Right cardiac atrium (tissue), 5 donors: ENCODE results near the gene ATP4A. TPM values are rescaled to one million over a fixed set of nuclear protein-coding genes. Genes with fewer than 3 reads are reported as not detected.

Experiments
- ATAC-seq, 2 donors: fragments of 200-7000 bp; cut with Tn5 transposase; one replicate each; pipeline versions ENCODE4 v1.8.0 to v1.9.1; 2020; ENCODE audit warnings: moderate library complexity in 2 of 2, mild to moderate bottlenecking in 1 of 2
- DNase-seq, 3 donors: peaks; one replicate each; pipeline ENCODE4 v3.0.0-alpha.2; 2020
- H3K27ac ChIP-seq: one replicate; pipeline ENCODE4 v1.5.1; 2013; ENCODE audit warnings: mild to moderate bottlenecking, low read length, control low read depth, moderate library complexity
- H3K27me3 ChIP-seq: one replicate; pipeline ENCODE4 v1.6.1; 2013; ENCODE audit not compliant: control insufficient read depth, insufficient read depth
- H3K4me1 ChIP-seq: one replicate; pipeline ENCODE4 v1.6.1; 2013; ENCODE audit warnings: low read length; ENCODE audit not compliant: control insufficient read depth, insufficient read depth
- H3K4me3 ChIP-seq: one replicate; pipeline ENCODE4 v1.5.1; 2013; ENCODE audit warnings: low read length, control low read depth
- H3K9me3 ChIP-seq: one replicate; pipeline ENCODE4 v1.6.1; 2013; ENCODE audit warnings: low read length; ENCODE audit not compliant: control insufficient read depth
- WGBS: extraction: QIAGEN DNeasy Blood & Tissue Kit; methylation state at CpG from one replicate; pipeline ENCODE4 v1.1.7; 2013; 5-methylcytosine and 5-hydroxymethylcytosine counted together
- intact Hi-C, 4 donors: fragments of 100-400 bp; cut with DNase I; formaldehyde crosslinking; loops; one replicate each; pipeline versions ENCODE4 v1.11.0 to v1.14.0; 2022 to 2023
- polyA plus RNA-seq: library from polyadenylated mRNA; stranded (reverse); fragments of 200-250 nt; gene quantifications from one replicate; pipeline ENCODE4 v1.2.3, GENCODE V29; 2013
- total RNA-seq, 4 donors: library from RNA; stranded (reverse); fragmentation: NEBNext Ultra II Directional; extraction: Animal tissue kit (Norgen Biotek cat#: 25700); gene quantifications; one replicate each; pipeline ENCODE4 v1.2.1, GENCODE V29; 2021
- donor health status: healthy with polysubstance abuse.
- donor health status: DM: no; HTN: yes; CAD: no.
- donor health status: DM: no; HTN: no; CAD: no.
- donor health status: DM: no; HTN: yes; CAD: no; lungs with severe emphysema.
- donor health status: DM: yes; HTN: yes; CAD: no.

ATP4A gene
- total and polyA plus RNA-seq, 5 donors, result not detected

DNA sequence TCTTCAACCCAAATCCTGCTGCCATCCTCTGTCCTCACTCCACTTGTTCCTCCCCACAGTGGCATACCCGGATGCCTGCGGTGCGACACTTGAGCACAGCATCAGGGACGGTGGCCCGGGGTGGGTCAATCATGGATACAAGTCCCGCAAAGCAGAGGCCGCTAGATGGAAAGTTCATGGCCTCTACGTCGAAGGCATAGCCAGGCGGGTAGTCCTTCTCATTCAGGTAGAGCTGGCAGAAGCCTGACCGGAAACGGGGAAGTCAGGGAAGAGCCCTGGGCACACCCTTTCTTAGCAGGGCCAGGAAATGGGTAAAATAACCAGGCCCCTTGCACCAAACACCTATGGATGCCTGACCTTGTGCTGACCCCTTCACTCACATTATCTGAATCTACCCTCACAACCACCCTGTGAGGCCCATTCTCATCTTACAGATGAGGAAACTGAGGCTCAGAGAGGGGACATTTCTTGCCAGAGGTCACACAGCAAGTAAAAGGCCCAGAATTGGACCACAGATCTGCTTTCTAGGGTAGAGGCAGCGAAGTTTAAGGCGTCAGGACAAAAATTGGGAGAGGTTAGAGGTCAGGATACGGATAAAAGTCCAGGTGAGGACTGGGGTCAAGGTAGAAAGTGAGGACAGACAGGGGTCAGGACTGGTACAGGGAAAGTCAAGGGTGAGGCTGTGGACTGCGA is 6.5 kb downstream of the ATP4A start:
- 79% methylated on average over 16 of the region's 16 CpGs for WGBS
- intact Hi-C loops, result no loop called here
- peak in 1 of 3 donors; percentile 37 for DNase-seq
- Histone ChIP-seq H3K4me3 (no peak overlapping the region), H3K27ac (no peak overlapping the region), H3K27me3 (no peaks in the 10 kb centered on the region), H3K4me1 (no peaks in the 10 kb centered on the region), H3K9me3 (no peaks in the 10 kb centered on the region)
- no peak for ATAC-seq

DNA sequence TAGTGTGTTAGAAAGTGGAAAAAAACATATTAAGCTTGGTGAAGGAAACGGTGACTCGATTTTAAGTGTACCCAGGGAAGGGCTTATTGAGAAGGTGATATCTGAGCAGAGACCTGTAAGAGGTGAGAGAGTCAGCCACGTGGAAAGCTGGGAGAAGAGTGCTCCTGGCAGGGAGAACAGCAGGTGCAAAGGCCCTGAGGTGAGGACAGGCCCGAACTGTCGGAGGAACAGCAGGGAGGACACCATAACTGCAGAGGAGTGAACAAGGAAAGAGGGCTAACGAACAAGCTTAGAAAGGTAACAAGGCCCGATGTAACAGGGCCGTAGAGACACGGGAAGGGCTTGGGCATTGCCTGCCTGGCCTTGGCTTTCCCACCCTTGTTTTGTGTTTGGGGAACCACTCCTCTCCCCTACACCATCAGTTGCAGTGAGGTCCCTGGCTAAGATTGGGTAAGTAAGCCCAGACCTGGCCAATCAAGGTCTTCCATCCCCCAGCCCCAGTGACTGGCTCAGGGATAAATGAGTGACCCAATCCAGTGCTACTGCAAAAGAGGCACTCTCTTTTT is 7.3 kb downstream of the ATP4A start:
- peak in 1 of 3 donors; percentile 12 for DNase-seq
- Histone ChIP-seq H3K27me3 (no peaks in the 10 kb centered on the region), H3K4me3 (no peak overlapping the region), H3K27ac (no peak overlapping the region), H3K9me3 (no peaks in the 10 kb centered on the region), H3K4me1 (no peaks in the 10 kb centered on the region)
- ATAC-seq, result no peak
- WGBS, result 85% methylated on average over 9 of the region's 9 CpGs
- intact Hi-C loops, result no loop called here

DNA sequence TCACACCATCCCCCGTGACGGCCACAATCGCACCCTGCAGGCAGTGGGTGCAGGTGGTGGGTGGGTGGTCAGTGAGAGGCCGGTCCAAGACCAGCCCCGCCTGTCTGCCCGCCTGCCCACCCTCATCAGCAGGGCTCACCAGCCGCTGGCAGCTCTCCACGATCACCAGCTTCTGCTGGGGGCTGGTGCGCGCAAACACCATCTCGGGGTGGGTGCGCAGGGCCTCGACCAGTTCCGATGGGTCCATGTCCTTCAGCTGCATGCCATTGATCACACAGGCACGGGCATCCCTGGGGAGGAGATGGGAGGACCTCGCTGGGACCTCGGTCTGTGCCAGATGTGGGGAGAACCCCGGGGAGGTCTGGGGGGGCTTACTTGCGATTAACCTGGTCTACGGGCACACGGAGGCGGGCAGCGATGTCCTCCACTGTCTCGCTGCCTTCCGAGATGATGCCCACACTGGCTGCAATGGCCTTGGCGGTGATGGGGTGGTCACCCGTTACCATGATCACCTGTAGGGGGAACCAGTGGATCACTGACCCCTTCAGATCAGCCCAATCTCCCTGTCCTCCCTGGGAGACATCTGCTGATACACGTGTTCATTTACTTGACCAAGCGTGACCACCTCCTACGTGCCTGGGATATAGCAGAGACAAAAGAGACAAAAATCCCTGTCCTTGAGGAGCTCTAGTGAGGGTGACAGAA is 8.0 kb downstream of the ATP4A start:
- Histone ChIP-seq H3K4me3 (no peak overlapping the region), H3K4me1 (no peaks in the 10 kb centered on the region), H3K27ac (no peak overlapping the region), H3K9me3 (no peaks in the 10 kb centered on the region), H3K27me3 (no peaks in the 10 kb centered on the region)
- WGBS, result 65% methylated on average over 30 of the region's 30 CpGs
- ATAC-seq (no peak), DNase-seq (peak in 1 of 3 donors; percentile 30)
- intact Hi-C loops, result no loop called here

DNA sequence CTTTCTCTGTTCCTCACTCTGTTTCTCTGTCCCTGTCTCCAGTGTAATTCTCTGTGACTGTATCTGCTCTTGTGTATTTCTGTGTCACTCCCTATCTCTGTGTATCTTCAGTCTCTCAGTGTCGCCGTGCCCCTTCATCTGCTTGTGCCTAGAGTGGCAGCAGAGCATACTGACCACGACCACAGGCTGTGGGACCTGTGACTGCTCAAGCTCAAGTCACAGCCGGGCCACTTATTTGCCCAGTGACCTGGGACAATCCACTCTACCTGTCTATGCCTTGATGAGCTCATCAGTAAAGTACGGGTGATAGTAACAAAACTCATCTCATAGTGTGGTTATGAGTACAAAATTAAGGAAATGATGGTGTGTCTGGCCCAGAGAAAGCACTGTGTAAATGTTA is 9.4 kb downstream of the ATP4A start:
- Histone ChIP-seq H3K27me3 (no peaks in the 10 kb centered on the region), H3K4me3 (no peak overlapping the region), H3K27ac (no peak overlapping the region), H3K4me1 (no peaks in the 10 kb centered on the region), H3K9me3 (no peaks in the 10 kb centered on the region)
- ATAC-seq (no peak), DNase-seq (peak in 1 of 3 donors; percentile 12)
- intact Hi-C loops, result no loop called here
- WGBS, result 59% methylated on average over 5 of the region's 5 CpGs

DNA sequence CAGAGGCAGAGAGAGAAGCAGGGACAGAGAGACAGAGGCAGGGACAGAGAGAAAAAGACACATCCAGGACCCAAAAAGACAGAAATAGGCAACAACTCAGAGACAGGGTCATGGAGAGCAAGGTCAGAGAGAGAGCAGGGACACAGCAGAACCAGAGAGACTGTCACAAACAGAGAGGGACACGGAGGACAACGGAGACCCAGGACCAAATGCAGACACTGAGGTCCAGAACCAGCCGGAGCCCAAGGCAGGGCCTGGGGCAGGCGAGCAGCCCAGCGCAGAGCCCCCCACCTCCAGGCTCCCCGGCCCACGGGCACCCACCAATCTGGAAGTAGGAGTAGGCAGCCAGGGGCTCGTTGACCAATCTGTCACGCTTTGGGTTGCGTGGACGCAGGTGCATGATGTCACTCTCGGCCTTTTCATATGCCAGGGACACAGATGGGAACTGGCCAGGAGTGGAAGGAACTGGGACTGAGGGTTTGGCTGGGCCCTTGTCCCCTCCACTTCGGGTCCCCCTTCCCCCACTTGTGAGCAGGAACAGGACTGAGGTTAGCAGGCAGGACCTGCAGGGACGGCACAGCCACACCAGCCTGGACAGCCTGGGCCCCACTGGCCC is 10.0 kb downstream of the ATP4A start:
- no peaks in the 10 kb centered on the region for H3K27me3 ChIP-seq
- no peak for ATAC-seq
- H3K27ac ChIP-seq, result no peak overlapping the region
- H3K9me3 ChIP-seq, result no peaks in the 10 kb centered on the region
- H3K4me3 ChIP-seq, result no peak overlapping the region
- no peaks in the 10 kb centered on the region for H3K4me1 ChIP-seq
- 68% methylated on average over 14 of the region's 14 CpGs for WGBS
- intact Hi-C loops, result no loop called here
- peak in 1 of 3 donors; percentile 41 for DNase-seq

DNA sequence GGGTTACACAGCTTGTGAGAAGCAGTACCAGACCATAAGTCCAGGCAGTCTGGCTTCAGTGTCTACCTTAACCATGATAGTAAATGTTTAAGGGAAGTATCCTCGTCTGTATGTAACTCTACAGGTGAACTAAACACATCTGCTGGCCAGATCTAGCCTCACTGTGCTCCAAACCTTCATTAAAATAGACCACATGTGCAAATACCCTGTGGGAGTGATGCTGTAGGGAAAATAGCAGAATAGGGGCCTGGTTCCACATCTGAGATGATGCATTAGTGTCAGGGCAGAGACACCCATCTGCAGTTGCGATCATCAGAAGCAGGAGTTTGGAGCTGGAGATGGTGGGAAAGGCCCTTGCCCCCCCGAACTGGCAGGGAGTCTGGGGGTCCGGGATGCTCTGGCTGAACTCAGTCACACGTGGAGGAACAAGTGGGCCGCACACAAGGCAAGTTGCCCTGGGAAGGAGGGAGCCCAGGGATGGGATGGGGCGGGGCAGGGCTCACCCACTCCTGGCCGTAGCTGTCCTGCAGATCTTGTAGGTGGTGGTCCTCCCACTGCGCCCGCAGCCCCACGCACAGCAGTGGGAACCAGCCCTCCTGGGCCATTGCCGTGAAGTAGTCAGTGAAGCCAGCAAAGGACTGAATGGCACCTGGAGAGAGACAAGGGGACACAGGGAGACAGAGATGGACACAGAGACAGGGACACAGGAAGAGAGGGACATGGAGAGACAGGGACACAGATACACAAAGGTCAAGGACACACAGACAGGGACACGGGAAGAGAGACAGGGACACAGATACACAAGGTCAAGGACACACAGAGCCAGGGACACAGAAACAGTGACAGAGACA is 10.7 kb downstream of the ATP4A start:
- no peak for ATAC-seq
- intact Hi-C loops, result no loop called here
- H3K4me1 ChIP-seq, result no peaks in the 10 kb centered on the region
- no peak overlapping the region for H3K4me3 ChIP-seq
- H3K9me3 ChIP-seq, result no peaks in the 10 kb centered on the region
- peak in 1 of 3 donors; percentile 31 for DNase-seq
- no peak overlapping the region for H3K27ac ChIP-seq
- 70% methylated on average over 13 of the region's 13 CpGs for WGBS
- no peaks in the 10 kb centered on the region for H3K27me3 ChIP-seq

DNA sequence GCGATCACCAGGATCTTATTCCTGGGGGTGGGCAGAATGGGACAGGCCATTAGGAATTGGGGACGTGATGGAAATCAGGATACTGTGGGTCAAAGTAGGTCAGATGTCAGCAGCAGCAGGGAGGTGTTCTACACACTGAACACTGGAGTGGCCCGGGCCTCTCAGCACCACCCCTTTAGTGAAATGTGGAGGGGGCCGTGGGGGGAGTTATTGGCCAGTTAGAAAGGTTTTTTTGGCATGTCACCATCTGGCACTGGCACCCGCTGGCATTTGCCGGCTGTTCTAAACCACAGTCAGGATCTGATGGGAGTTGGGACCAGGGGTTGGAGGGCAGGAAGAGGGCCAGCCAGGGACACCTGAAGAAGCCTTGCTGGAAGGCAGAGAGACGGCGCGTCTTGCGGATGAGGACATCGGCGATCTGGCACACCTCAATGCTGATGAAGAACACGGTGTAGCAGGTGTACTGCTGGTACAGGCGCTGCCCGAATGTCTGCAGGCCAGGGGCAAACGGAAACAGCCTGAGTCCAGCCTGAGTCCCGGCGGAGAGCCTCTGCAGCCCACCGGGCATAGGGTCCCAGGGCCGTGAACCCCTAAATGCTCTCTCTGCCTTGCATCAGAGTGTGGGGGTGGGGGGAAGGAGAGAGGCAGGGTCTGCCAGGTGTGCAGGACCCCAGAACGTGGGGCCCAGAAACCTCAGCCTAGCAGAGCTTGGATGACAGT is 12.2 kb downstream of the ATP4A start:
- no peaks in the 10 kb centered on the region for H3K9me3 ChIP-seq
- intact Hi-C loops, result no loop called here
- no peak overlapping the region for H3K27ac ChIP-seq
- DNase-seq (peak in 1 of 3 donors; percentile 36), ATAC-seq (no peak)
- peaks cover 4% of the 10 kb centered on the region for H3K4me1 ChIP-seq
- WGBS, result 81% methylated on average over 21 of the region's 21 CpGs
- no peak overlapping the region for H3K4me3 ChIP-seq
- H3K27me3 ChIP-seq, result no peaks in the 10 kb centered on the region

DNA sequence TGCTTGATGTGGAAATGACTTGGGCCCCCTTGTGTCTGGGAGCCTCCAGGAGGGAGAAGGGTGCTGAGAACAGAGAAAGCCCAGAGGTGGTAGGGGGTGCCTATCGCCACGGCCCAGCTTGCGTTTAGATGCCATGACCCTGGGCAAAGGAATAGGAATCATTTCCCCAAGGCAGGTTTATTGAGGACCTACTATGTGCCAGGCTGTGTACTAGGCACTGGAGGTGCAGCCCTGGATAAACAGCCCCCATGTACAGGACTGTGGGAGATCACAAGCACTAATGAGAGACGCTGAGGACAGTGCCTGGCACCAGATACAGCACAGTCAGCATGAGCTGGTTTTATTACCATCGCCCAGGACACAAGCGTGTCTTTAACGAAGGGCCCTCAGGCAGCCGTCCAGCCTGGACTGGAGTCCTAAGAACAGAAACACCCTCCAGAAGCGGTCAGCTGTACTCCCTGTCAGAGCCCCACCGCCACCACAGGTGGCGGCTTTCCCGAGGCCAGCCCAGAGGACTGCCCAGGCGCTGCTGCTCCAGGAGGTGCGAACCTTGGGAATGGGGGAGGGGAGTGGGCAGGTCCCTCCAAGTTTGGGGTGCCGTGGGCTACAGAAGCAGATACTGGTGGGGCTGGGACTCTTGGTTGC is 13.5 kb downstream of the ATP4A start:
- 87% methylated on average over 15 of the region's 15 CpGs for WGBS
- intact Hi-C loops, result loop anchor here in 1 of 4 donors (2.0 kb wide), 1 partner anchor 167 kb away; no protein-coding TSS in a partner anchor
- DNase-seq (peak in 1 of 3 donors; percentile 46), ATAC-seq (no peak)
- Histone ChIP-seq H3K4me3 (no peak overlapping the region), H3K27ac (no peak overlapping the region), H3K27me3 (no peaks in the 10 kb centered on the region), H3K4me1 (peaks cover 7% of the 10 kb centered on the region), H3K9me3 (no peaks in the 10 kb centered on the region)

DNA sequence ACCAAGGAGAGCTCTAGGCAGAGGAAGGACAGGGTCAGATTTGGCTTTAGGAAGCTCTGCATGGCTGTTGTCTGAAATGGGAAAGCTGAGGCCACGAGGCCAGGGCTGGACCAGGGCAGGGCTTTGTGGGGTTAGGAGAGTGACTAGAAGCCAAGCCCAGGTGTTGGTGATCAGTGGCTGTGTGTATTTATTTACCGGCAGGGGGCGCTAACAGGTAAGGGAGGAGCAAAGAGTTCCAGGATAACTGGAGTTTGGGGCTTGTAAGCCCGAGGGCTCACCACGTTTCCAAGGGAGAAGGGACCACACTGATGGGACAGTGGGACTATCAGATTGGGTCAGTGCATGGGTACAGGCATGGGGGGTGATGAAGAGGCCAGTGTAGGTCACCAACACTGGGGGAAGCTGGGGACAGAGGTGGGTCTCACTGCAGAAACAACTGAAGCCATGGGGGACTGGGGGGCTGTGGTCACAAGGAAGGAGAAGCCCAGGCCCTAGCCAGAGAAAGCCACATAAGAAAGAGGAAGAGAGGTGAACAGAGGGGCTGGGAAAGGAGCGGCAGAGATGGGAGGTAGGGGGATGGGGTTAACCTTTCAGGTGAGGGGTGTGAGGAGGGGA is 14.2 kb downstream of the ATP4A start:
- intact Hi-C loops, result loop anchor here in 1 of 4 donors (2.0 kb wide), 1 partner anchor 168 kb away; no protein-coding TSS in a partner anchor
- Histone ChIP-seq H3K27ac (no peak overlapping the region), H3K27me3 (no peaks in the 10 kb centered on the region), H3K4me1 (peaks cover 7% of the 10 kb centered on the region), H3K4me3 (no peak overlapping the region), H3K9me3 (no peaks in the 10 kb centered on the region)
- DNase-seq, result peak in 1 of 3 donors; percentile 45
- 20% methylated on average over 6 of the region's 6 CpGs for WGBS
- ATAC-seq, result no peak
